Subcutaneous adipose tissue (tissue), 4 donors: Measurements from ENCODE around the gene IGF1R. TPM values are rescaled to one million over a fixed set of nuclear protein-coding genes. Genes with fewer than 3 reads are reported as not detected.

Source experiments
- CTCF ChIP-seq: fragments of 450-650 bp; IDR thresholded peaks from one replicate; pipeline ENCODE4 v1.5.1; 2016; ENCODE audit warnings: low read depth, mild to moderate bottlenecking, control low read depth, antibody characterized with exemption, moderate library complexity
- total RNA-seq, 4 donors: library from RNA; depleted of rRNA; stranded (reverse); fragments of >200 nt; gene quantifications; one replicate each; pipeline ENCODE4 v1.1.0, GENCODE V29; 2016

IGF1R gene
- total RNA-seq, 4 donors from 2014 or later = 27.4 to 53.7 (median 49.7) TPM

- TF ChIP-seq CTCF = no peak
Observed at GRCh38 chr15:98612490-98613110, 35.7 kb upstream of the IGF1R start.

GRCh38 chr15:98614681-98615080, 33.7 kb upstream of the IGF1R start:
- TF ChIP-seq CTCF = no peak

DNA sequence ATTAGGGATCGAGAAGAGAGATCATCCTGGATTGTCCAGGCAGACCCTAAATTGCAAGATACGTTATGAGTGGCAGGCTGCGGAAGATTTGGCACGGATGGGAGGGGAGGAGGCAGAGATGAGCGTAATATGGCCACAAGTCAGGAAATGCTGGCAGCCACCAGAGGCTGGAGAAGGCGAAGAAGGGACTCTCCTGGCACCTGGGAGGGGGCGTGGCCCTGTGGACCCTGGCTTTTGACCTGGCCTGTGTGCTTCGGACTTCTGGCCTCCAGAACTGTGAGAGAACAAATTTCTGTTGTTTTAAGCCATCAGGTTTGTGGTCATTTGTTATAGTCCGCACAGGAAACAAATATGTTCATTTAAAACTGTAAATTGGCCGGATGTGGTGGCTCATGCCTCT, 31.9 kb upstream of the IGF1R start:
- no peak for TF ChIP-seq CTCF

DNA sequence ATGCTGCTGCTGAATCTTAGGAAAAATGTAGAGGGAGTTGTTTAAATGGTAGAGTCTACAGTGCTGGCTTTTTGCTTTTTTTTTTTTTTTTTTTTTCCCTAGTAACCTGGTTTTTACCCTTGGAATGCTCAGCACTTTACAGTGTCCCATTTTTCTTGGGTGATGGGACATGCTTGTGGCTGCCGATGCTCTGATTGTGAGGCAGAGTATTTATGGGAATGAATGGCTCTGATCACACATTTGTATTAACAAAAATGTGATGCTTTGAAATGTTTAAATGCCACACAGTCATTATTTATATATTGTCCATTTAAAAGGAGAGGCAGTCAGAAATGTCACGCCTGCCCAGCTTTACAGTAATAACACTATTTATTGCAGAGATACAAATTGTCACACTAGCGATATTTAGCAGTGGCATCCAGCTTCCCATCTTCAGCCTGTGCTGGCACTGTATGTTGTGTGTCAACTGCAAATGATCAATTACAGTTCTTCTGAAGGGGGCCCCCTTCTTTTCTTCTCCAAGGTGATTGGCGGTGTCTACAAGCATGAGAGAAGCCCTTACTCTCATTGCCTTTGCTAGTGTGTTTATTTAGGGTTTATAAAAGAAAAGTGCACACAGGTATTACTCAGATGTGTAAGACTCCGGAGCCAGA, 30.9 kb upstream of the IGF1R start:
- no peak for TF ChIP-seq CTCF

DNA sequence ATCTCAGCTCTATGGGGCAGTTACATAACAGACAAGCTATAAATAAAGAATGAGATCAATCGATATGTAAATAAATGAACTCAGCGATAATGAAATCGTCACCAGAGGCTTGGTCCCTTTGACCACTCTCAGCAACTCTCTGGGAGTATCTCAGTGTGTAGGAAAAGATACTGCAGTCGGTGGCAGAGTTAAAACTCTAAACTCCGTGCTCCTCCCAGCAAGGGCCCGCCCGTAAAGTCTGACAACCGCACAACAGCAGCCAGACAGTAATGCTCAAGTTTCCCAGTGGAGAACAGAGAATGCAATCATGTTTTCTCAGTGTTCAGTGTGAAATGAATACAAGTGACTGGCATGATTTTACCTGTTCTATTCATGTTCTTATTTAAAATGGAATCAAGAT, 28.3 kb upstream of the IGF1R start:
- no peak for TF ChIP-seq CTCF

GRCh38 chr15:98621021-98621420, 27.3 kb upstream of the IGF1R start:
- no peak for TF ChIP-seq CTCF

GRCh38 chr15:98625614-98626013, 22.7 kb upstream of the IGF1R start:
- no peak for TF ChIP-seq CTCF
